ENCODE results near the gene CDCP2. TPM values are rescaled to one million over a fixed set of nuclear protein-coding genes. Genes with fewer than 3 reads are reported as not detected.

Gene CDCP2
- total and polyA plus RNA-seq, 8 donors: 0.15 to 0.18 (median 0.18) TPM; not detected in 4

GRCh38 chr1:54121482-54122134, 31.2 kb downstream of the CDCP2 start:
- H3K27me3 ChIP-seq: peaks cover 0 to 21% of the 10 kb centered on the region in 2 donors
- H3K4me1 ChIP-seq: peaks cover 5 to 7% of the 10 kb centered on the region in 2 donors
- no peaks in the 10 kb centered on the region for H3K36me3 ChIP-seq
- ATAC-seq (peak; percentile 94), DNase-seq (peak; percentile 75 to 88 (median 83))
- no peaks in the 10 kb centered on the region for H3K9me3 ChIP-seq
- peak; percentile 62 to 64 for TF ChIP-seq CTCF (IDR thresholded peaks at IDR 0.05)
- H3K4me3 ChIP-seq: no peak overlapping the region
- intact Hi-C loops (cut with DNase I): loop anchor here in 1 of 2 donors (10.0 kb wide), 1 partner anchor 373 kb away; no protein-coding TSS in a partner anchor
- H3K27ac ChIP-seq: no peak overlapping the region

GRCh38 chr1:54120698-54121481, 31.9 kb downstream of the CDCP2 start:
- H3K27ac ChIP-seq: no peak overlapping the region
- peaks cover 5 to 7% of the 10 kb centered on the region in 2 donors for H3K4me1 ChIP-seq
- no peak overlapping the region for H3K4me3 ChIP-seq
- no peaks in the 10 kb centered on the region for H3K9me3 ChIP-seq
- H3K27me3 ChIP-seq: peaks cover 0 to 21% of the 10 kb centered on the region in 2 donors
- ATAC-seq (no peak), DNase-seq (no peak)
- H3K36me3 ChIP-seq: no peaks in the 10 kb centered on the region
- intact Hi-C loops (cut with DNase I): loop anchor here in 1 of 2 donors (10.0 kb wide), 1 partner anchor 374 kb away; no protein-coding TSS in a partner anchor
- TF ChIP-seq CTCF (IDR thresholded peaks at IDR 0.05): no peak

- H3K9me3 ChIP-seq: no peaks in the 10 kb centered on the region
- DNase-seq: no peak
- TF ChIP-seq CTCF (IDR thresholded peaks at IDR 0.05): no peak
- peaks cover 5 to 7% of the 10 kb centered on the region in 2 donors for H3K4me1 ChIP-seq
- intact Hi-C loops (cut with DNase I): loop anchor here in 1 of 2 donors (10.0 kb wide), 1 partner anchor 375 kb away; no protein-coding TSS in a partner anchor
- H3K36me3 ChIP-seq: no peaks in the 10 kb centered on the region
- no peak overlapping the region for H3K27ac ChIP-seq
- H3K4me3 ChIP-seq: no peak overlapping the region
- peaks cover 0 to 21% of the 10 kb centered on the region in 2 donors for H3K27me3 ChIP-seq
- no peak for ATAC-seq
These were observed 32.6 kb downstream of the CDCP2 start for GRCh38 chr1:54120018-54120697.

GRCh38 chr1:54118704-54119103, 34.1 kb downstream of the CDCP2 start:
- DNase-seq: no peak
- H3K27me3 ChIP-seq: peaks cover 0 to 21% of the 10 kb centered on the region in 2 donors
- H3K4me1 ChIP-seq: peaks cover 5 to 7% of the 10 kb centered on the region in 2 donors
- H3K27ac ChIP-seq: no peak overlapping the region
- no peak for ATAC-seq
- H3K4me3 ChIP-seq: no peak overlapping the region
- H3K36me3 ChIP-seq: no peaks in the 10 kb centered on the region
- no peak for TF ChIP-seq CTCF (IDR thresholded peaks at IDR 0.05)
- no peaks in the 10 kb centered on the region for H3K9me3 ChIP-seq
- intact Hi-C loops (cut with DNase I): no loop called here
